ENCODE measurements around the gene SORD. TPM values are rescaled to one million over a fixed set of nuclear protein-coding genes. Genes with fewer than 3 reads are reported as not detected.

The SORD gene
- polyA plus RNA-seq, 6 donors from 2014 or later, result 16.2 to 21.3 (median 19.0) TPM

DNA sequence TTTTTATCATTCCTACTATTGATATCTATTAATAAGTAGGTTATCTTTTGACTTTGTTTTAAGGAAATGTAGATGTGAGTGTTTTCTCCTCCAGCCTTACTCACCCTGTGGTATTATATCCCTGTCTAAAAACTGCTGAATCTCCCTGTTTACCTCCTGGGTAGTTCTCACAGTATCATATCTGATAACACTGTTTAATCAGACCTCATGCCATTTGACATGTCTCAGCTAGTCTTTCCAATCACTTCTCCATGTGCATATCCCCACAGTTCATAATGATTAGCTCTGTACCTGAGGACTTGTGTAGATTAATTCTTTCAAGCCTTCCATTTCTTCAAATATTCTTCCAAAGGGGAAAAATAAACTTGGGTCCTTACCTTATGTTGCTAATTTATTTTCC lies 60.2 kb downstream of the SORD start:
- Mint-ChIP-seq H3K27ac (no peak overlapping the region), H3K9me3 (no peaks in the 10 kb centered on the region), H3K4me3 (no peak overlapping the region), H3K27me3 (peaks cover 14 to 27% (median 27%) of the 10 kb centered on the region in 3 donors), H3K36me3 (no peaks in the 10 kb centered on the region), H3K4me1 (no peaks in the 10 kb centered on the region)
- ATAC-seq (ENCODE audit: low read depth in 2 of 2), result no peak
- no peak for DNase-seq

DNA sequence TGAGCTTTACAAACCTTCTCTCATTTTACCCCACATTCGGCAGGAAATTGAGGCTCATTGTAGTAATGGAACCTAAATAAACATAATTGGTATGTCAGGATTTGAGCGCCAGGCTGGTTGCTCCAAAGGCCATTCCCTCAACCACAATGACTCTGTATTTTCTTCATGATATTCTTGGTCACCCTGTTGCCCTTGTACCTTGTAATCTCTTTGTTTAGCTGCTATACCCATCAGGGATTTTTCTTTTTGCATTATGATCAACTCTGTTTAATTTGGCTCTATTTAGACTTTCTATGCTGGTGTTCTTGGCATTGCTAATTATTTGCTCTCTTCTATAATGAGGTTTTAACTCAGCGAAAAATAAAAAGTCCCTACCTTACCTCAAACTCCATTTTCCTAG lies 61.2 kb downstream of the SORD start:
- Mint-ChIP-seq H3K4me3 (no peak overlapping the region), H3K27ac (peak overlapping the region in 1 of 6 donors; percentile 38), H3K27me3 (peaks cover 14 to 34% (median 32%) of the 10 kb centered on the region in 3 donors), H3K36me3 (no peaks in the 10 kb centered on the region), H3K4me1 (no peaks in the 10 kb centered on the region), H3K9me3 (no peaks in the 10 kb centered on the region)
- DNase-seq (no peak), ATAC-seq (ENCODE audit: low read depth in 2 of 2) (no peak)

DNA sequence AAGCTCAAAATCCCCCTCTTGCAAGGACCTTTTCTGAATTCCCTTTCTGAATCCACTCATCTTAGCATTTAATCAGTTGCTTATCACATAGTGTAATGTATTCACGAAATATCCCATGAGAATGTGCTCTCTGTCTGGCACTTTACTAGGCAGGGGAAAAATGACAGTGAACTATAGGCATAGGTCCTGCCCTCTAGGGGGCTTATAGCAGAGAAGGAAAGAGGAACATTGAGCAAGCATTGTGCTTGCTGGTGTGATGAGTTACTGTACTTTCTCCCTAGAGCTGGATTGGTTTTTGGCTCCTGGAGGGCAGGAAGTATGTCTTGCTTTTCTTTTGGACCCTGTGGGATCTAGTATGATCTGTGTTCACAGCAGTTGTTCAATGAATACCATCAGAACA lies 64.5 kb downstream of the SORD start:
- H3K4me3 Mint-ChIP-seq, result no peak overlapping the region
- peak; percentile 49 to 58 for ATAC-seq (ENCODE audit: low read depth in 2 of 2)
- H3K27me3 Mint-ChIP-seq, result peaks cover 24 to 64% (median 53%) of the 10 kb centered on the region in 3 donors
- H3K4me1 Mint-ChIP-seq, result no peaks in the 10 kb centered on the region
- H3K9me3 Mint-ChIP-seq, result no peaks in the 10 kb centered on the region
- H3K36me3 Mint-ChIP-seq, result no peaks in the 10 kb centered on the region
- no peak overlapping the region for H3K27ac Mint-ChIP-seq
- DNase-seq, result no peak

DNA sequence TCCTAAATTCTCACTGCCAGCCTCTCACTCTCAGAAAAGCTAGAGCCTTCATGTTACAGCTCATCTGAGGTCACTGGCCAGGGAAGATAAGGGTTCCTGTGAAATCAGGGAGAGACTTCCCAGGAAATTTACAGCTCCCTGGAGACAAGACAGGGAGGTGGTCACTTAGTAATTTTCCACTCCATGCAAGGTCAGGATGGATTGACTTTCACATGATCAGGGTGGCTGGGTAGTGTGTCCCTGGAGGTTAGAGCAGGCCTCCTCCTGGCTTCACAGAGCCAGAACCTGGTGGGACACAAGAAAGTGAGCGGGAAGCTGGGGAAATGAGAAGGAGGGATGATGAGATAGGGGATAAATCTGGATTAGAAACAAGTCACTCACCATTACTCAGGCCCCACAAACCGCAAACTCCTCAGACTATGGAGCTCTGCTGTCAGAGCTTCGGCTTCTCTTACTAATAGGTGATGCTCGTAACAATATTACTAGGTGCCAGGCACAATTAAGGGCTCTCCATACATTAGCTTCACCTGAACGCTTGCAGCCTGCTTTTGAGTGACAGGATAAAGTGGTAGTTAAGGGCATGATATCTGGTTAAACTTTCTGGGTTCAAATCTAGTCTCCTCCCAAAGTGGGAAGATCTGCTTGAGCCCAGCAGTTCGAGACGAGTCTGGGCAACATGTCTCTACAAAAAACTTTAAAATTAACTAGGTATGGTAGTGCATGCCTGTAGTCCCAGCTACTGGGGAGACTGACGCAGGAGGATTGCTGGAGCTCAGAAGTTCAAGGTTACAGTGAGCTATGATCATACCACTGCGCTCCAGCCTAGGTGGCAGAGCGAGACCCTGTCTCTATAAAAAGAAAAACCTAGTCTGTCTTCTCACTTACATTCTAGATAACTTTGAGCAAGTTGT lies 66.1 kb downstream of the SORD start:
- no peaks in the 10 kb centered on the region for H3K4me1 Mint-ChIP-seq
- H3K9me3 Mint-ChIP-seq, result peaks cover 0 to 4% (median 0%) of the 10 kb centered on the region in 7 donors
- peaks cover 28 to 58% (median 48%) of the 10 kb centered on the region in 3 donors for H3K27me3 Mint-ChIP-seq
- ATAC-seq (ENCODE audit: low read depth in 2 of 2), result no peak
- peak overlapping the region in 1 of 6 donors; percentile 38 for H3K27ac Mint-ChIP-seq
- no peak for DNase-seq
- H3K4me3 Mint-ChIP-seq, result no peak overlapping the region
- no peaks in the 10 kb centered on the region for H3K36me3 Mint-ChIP-seq

DNA sequence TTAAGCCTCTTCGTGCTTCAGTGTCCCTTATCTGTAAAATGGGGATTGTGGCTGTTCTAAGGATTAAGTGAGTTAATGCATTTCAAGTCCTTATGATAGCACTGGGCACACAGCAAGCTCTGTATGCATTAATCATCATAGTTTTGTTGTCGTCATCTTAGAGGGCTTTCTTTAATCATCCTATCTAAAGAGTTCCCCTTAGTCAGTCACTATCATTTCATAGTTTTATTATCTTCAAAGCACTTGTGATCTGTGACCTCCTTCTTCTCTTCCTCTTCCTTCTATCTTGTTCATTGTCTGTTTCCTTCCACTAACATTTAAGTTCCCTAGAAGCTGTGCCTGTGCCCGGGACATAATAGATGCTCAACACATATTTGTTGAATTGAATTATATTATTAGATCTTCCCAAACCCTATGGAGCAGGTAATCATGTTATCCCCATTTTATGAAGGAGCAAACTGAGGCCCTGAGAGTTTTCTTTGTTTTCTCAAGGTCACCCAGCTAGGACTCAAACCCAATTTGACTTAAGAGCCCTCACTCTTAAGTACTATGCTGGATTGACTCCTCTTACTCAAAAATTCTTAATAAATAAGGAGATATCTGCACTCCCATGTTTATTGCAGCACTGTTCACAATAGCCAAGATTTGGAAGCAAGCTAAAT lies 66.8 kb downstream of the SORD start:
- Mint-ChIP-seq H3K4me3 (no peak overlapping the region), H3K27me3 (peaks cover 25 to 51% (median 42%) of the 10 kb centered on the region in 3 donors), H3K36me3 (no peaks in the 10 kb centered on the region), H3K4me1 (no peaks in the 10 kb centered on the region), H3K9me3 (peaks cover 0 to 4% (median 0%) of the 10 kb centered on the region in 7 donors), H3K27ac (no peak overlapping the region)
- ATAC-seq (ENCODE audit: low read depth in 2 of 2), result no peak
- no peak for DNase-seq

DNA sequence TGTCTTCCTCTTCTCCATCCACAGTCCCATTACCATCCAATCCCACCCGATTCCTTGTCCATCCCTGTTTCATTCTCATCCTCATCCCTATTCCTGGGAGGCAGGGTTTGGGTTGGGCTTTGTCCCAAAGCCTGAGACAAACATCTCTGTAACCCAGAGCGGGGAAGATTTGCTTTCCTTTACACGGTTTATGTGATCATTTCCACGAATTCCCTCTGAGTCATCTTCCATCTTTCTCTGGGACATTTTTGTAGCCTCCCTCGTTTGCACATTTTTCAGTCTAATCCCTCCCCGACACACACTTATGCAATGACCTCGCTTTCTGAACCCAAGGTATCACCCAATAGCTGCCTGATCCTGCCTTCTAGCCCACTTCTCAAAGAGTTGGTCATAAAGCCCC lies 68.2 kb downstream of the SORD start:
- Mint-ChIP-seq H3K4me1 (no peaks in the 10 kb centered on the region), H3K27me3 (peaks cover 25 to 51% (median 42%) of the 10 kb centered on the region in 3 donors), H3K36me3 (no peaks in the 10 kb centered on the region), H3K27ac (peak overlapping the region in 1 of 6 donors; percentile 61), H3K4me3 (no peak overlapping the region), H3K9me3 (peaks cover 0 to 4% (median 0%) of the 10 kb centered on the region in 7 donors)
- DNase-seq (no peak), ATAC-seq (ENCODE audit: low read depth in 2 of 2) (no peak)

DNA sequence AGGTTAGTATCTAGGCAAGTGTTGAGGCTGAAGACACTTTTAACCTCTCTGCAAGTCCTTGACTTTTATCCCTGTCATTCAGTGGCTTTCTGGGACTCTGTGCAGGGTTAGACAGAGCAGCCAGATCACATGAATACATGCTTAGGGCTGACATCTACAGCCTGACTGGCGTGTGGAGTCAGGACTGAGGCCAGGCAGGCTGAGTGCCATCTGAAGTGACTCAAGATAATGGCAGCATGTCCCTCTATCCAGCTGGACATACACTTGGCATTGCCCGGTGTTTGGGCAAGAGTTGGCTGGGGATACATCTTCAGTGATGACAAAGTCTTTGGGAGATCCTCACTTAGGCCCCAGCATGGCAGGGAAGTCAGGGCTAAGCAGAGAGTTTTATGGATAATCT lies 68.6 kb downstream of the SORD start:
- Mint-ChIP-seq H3K4me3 (no peak overlapping the region), H3K27me3 (peaks cover 25 to 51% (median 42%) of the 10 kb centered on the region in 3 donors), H3K9me3 (peaks cover 0 to 4% (median 0%) of the 10 kb centered on the region in 7 donors), H3K4me1 (no peaks in the 10 kb centered on the region), H3K27ac (peak overlapping the region in 1 of 6 donors; percentile 8), H3K36me3 (no peaks in the 10 kb centered on the region)
- DNase-seq (no peak), ATAC-seq (ENCODE audit: low read depth in 2 of 2) (no peak)

DNA sequence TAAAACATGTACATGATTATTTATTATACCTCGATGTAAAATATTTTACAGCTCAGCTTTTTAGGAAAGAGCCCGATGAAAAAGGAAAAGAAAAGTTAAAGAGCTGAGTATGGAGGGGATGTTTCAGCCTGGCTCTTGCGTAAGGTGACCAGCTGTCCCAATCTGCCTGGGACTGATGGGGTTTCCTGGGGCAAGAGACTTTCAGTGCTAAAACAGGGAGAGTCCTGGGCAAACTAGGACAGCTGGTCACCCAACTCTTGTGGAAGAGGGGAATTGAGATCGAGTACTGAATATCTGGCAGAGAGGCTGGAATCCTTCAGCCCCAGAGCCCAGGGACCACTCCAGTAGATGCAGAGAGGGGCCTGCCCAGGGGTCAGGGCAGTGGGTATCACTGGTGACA lies 70.0 kb downstream of the SORD start:
- no peak overlapping the region for H3K4me3 Mint-ChIP-seq
- DNase-seq (no peak), ATAC-seq (ENCODE audit: low read depth in 2 of 2) (no peak)
- no peak overlapping the region for H3K27ac Mint-ChIP-seq
- H3K4me1 Mint-ChIP-seq, result no peaks in the 10 kb centered on the region
- H3K36me3 Mint-ChIP-seq, result no peaks in the 10 kb centered on the region
- H3K9me3 Mint-ChIP-seq, result peaks cover 0 to 4% (median 0%) of the 10 kb centered on the region in 7 donors
- peaks cover 14 to 44% (median 36%) of the 10 kb centered on the region in 3 donors for H3K27me3 Mint-ChIP-seq

DNA sequence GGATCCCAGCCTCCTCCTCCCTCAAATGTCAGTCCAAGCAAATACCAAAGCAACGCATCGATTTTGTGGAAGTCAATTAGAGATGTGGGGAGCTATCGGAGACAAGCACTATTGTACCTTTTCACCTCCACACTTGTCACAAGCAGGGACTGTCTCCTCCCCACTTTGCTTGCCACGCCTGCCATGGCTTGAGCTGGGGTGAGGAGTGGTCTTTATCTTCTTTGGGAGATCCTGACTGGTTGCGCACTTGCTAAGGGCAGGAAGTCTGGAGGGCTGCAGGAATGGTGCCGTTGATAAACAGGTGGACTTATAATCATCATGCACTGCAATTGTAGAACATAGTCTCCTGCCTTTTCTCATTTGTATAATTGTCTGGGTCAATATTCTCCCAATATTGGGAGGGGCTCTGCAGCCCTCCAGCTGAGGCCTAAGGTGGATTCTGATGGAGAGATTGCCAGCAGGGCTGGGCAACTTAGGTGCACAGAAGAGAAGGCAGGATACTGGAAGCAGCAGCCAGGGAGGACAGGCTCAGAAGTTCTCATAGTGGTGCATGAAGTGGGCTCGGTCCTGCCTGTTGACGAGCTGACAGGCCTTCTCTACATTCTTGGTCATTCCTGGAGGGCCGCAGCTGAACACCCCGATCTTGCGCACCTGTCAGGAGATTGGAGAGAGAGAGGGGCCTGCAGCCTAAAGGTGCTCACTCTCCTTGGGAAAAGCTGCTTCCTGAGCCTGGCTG lies 70.8 kb downstream of the SORD start:
- no peaks in the 10 kb centered on the region for H3K4me1 Mint-ChIP-seq
- DNase-seq (no peak), ATAC-seq (ENCODE audit: low read depth in 2 of 2) (no peak)
- H3K9me3 Mint-ChIP-seq, result peaks cover 0 to 4% (median 0%) of the 10 kb centered on the region in 7 donors
- peaks cover 14 to 41% (median 34%) of the 10 kb centered on the region in 3 donors for H3K27me3 Mint-ChIP-seq
- peak overlapping the region in 2 of 6 donors; percentile 24 to 47 for H3K27ac Mint-ChIP-seq
- H3K36me3 Mint-ChIP-seq, result no peaks in the 10 kb centered on the region
- peak overlapping the region in 1 of 8 donors; percentile 83 for H3K4me3 Mint-ChIP-seq

DNA sequence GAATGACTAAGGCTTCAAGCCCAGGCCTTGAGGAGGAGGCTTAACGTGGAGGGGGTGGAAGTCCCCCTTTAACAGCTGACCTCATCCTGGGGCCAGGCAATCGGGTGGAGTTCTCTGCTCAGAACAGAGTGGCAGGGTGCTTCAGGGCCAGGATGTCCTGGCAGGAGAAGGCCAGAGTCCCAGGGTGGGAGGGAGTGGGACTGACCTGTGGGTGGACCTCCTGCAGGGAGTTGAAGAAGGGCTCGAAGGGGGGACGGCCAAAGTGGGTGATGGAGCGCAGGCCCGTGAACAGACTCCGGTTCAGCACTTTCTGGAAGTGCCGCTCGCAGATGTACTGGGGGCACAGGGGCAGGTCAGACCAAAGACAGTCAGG lies 71.3 kb downstream of the SORD start:
- Mint-ChIP-seq H3K4me3 (no peak overlapping the region), H3K9me3 (peaks cover 0 to 4% (median 0%) of the 10 kb centered on the region in 7 donors), H3K27ac (peak overlapping the region in 1 of 6 donors; percentile 47), H3K36me3 (no peaks in the 10 kb centered on the region), H3K4me1 (no peaks in the 10 kb centered on the region), H3K27me3 (peaks cover 16 to 38% (median 33%) of the 10 kb centered on the region in 3 donors)
- DNase-seq (no peak), ATAC-seq (ENCODE audit: low read depth in 2 of 2) (no peak)

DNA sequence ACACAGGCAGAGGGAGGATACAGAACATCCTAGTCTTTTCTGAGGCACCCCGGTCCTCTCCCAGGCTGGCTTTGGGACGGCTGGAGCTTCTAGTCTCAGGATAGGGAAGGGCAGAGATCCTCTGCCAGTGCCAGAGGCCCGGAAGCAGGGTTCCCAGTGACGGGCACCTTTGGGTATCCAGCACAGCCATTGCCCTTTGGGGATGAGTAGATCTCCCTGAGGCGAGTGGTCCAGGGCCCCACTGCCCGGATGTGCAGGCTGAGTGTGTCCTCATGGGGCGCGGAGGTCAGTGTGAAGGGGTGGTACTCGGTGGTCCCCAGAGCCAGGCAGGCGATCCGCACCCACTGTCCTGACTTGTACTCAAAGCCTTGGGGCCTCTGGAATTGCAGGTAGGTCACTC lies 72.7 kb downstream of the SORD start:
- H3K27ac Mint-ChIP-seq, result no peak overlapping the region
- no peaks in the 10 kb centered on the region for H3K4me1 Mint-ChIP-seq
- ATAC-seq (ENCODE audit: low read depth in 2 of 2), result no peak
- H3K36me3 Mint-ChIP-seq, result no peaks in the 10 kb centered on the region
- peaks cover 11 to 37% (median 34%) of the 10 kb centered on the region in 3 donors for H3K27me3 Mint-ChIP-seq
- peaks cover 0 to 4% (median 0%) of the 10 kb centered on the region in 7 donors for H3K9me3 Mint-ChIP-seq
- no peak for DNase-seq
- H3K4me3 Mint-ChIP-seq, result no peak overlapping the region

DNA sequence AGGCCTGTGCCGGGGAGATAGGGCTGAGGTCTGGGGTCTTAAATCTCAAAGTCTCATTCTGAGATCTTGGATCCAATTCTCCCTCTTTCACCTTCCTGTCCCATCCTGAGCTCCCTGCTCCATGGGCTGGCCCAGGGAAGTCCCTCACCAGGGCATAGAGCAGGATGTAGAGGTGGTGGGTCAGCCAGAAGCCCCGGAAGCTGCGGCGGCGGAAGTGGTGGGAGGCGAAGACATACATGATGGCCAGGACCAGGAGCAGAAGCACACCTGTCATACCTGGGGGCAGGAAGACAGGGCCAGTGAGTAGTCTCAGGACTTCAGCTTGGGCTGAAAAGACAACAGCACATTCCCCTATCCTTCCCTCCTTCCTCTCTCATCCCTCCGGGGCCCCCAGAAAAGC lies 74.5 kb downstream of the SORD start:
- ATAC-seq (ENCODE audit: low read depth in 2 of 2) (no peak), DNase-seq (no peak)
- Mint-ChIP-seq H3K4me3 (no peak overlapping the region), H3K4me1 (no peaks in the 10 kb centered on the region), H3K36me3 (no peaks in the 10 kb centered on the region), H3K9me3 (peaks cover 0 to 4% (median 0%) of the 10 kb centered on the region in 7 donors), H3K27me3 (peaks cover 7 to 35% (median 30%) of the 10 kb centered on the region in 3 donors), H3K27ac (peak overlapping the region in 1 of 6 donors; percentile 54)

DNA sequence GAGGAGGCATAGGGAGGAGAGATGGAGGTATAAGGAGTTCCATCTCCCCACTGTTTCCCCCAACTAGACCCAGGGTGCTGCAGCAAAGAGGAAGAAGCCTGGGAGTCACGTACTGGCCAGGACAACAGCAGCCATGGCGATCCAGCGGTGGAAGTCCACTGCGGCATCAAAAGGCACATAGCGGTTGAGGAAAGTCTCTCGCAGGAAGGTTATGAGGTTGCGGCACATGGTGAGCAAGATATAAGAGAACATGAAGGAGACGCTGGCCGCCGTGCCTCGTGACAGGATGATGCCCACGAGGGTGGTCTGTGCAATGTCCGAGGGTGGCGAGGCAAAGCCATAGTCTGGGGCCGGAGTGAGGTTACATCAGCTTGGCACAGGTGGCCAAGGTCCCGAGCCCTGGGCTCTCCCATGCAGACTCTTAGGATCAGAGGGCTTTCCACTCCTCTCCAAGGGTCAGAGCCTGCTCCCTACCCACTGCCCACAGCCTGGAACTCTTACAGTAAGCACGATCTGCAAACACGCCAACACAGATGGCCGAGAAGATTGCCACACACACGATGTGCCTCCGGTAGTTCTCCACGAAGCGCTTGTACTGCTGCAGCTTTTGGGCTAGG lies 76.7 kb downstream of the SORD start:
- H3K4me1 Mint-ChIP-seq, result no peaks in the 10 kb centered on the region

More for the DNA sequence above, 76.7 kb downstream of the SORD start:
- H3K27ac Mint-ChIP-seq, result no peak overlapping the region
- no peak overlapping the region for H3K4me3 Mint-ChIP-seq
- no peaks in the 10 kb centered on the region for H3K36me3 Mint-ChIP-seq
- no peak for ATAC-seq (ENCODE audit: low read depth in 2 of 2)
- DNase-seq, result no peak
- peaks cover 13 to 40% (median 34%) of the 10 kb centered on the region in 3 donors for H3K27me3 Mint-ChIP-seq
- H3K9me3 Mint-ChIP-seq, result no peaks in the 10 kb centered on the region

Measured in naive B cell (primary cell).